HG02970 (cell line): ENCODE measurements around the gene SCNN1G.
"Not testable (repeated sequence)": the region's sequence is repeated elsewhere in the genome, so short reads cannot be mapped to it uniquely, and the experiment has no call there.

Experiments
- ATAC-seq: cut with Tn5 transposase; IDR thresholded peaks from one replicate; pipeline ENCODE4 v1.9.1; 2021; ENCODE audit warnings: mild to moderate bottlenecking, moderate library complexity, moderate number of reproducible peaks; ENCODE audit not compliant: unreplicated experiment, low FRiP score

SCNN1G gene

GRCh38 chr16:23248261-23249194, 66.0 kb downstream of the SCNN1G start:
- ATAC-seq, result no peak

- no peak for ATAC-seq
Observed at GRCh38 chr16:23249830-23250229, 67.3 kb downstream of the SCNN1G start.

- no peak for ATAC-seq
Observed at GRCh38 chr16:23252310-23252709, 69.8 kb downstream of the SCNN1G start.

GRCh38 chr16:23253650-23254049, 71.1 kb downstream of the SCNN1G start:
- ATAC-seq, result not testable (repeated sequence)

GRCh38 chr16:23254338-23254737, 71.8 kb downstream of the SCNN1G start:
- no peak for ATAC-seq

GRCh38 chr16:23255000-23255399, 72.5 kb downstream of the SCNN1G start:
- no peak for ATAC-seq

GRCh38 chr16:23256440-23256839, 73.9 kb downstream of the SCNN1G start:
- no peak for ATAC-seq

- no peak for ATAC-seq
Observed at GRCh38 chr16:23257682-23258081, 75.1 kb downstream of the SCNN1G start.

GRCh38 chr16:23258919-23259237, 76.3 kb downstream of the SCNN1G start:
- ATAC-seq, result no peak
